HG03442 (cell line): ENCODE data around the gene ABHD14A.

Experiments
- ATAC-seq: cut with Tn5 transposase; IDR thresholded peaks from one replicate; pipeline ENCODE4 v1.9.1; 2021; ENCODE audit warnings: mild to moderate bottlenecking, moderate library complexity; ENCODE audit not compliant: unreplicated experiment

ABHD14A gene

GRCh38 chr3:52015438-52016228 lies 40.8 kb downstream of the ABHD14A start:
- no peak for ATAC-seq

DNA sequence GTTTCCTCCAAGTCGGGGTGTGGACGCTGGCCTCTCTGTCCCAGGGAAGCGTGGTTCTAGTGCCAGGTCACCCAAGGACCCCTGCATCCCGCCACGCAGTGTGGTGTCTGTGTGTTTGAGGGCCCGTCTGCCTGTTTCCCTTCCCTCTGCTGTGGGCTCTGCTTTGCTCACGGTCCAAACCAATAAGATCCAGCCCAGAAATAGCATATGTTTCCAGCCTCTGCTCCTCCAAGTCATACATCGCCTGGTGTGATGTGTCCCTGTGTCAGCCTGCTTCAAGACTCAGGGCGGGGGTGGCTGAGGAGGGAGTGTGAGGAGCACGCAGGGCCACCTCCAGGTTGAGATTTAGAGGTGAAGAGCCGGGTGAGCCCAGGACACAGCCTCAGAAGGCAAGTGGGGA lies 42.7 kb downstream of the ABHD14A start:
- ATAC-seq = no peak

GRCh38 chr3:52018319-52019000 lies 43.6 kb downstream of the ABHD14A start:
- no peak for ATAC-seq

DNA sequence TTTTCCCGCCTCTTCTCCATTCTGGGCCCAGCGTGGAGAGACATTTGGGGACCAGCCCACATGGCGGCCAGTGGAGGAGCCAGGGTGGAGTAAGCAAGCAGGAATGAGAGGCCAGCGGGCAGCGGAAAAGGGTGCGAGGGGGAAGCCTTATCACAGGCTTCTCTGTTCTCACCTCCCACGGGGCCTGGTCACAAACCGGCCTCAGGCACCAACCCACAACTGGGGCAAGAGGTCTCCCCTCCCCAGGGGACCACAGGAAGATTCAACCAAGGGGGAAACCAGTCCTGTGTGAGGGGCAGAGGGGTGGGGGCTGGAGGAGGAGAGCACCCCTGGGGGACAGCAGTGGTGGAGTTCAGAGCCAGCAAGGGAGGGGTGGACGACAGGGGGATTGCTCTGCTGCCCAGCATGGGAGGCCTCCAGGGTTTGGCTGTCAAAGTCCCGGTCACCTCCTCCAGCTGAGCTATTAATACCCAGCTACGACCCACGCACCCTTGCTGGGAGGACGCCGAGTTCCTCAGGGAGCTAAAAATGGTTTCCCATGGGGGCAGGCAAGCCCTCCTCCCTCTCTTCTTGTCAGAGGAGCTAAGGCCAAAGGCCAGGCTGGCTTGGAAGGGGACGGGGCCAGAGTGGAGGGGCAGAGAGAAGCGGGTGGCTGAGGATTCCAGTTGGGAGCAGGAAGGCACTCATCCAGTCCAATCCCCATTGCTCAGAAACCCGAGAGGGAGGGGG lies 44.7 kb downstream of the ABHD14A start:
- ATAC-seq = no peak

DNA sequence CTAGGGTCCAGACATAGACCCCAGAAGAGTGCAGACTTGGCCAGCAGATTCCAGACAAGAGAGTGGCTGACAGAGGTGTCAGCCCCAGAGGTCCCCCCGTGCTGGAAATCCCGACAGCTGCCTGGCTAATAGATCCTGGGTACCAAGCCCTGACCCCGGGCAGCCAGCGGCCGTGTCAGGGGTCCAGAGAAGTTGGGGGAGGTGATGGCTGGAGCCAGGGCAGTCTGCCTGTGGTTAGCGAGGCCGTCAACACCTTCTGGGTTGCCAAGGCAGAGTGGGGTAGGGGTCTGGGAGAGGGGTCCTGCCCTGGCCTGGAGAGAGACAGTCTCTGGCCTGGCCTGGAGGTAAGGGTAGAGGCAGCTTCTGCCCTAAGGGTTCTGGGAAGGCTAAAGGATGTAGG lies 45.9 kb downstream of the ABHD14A start:
- no peak for ATAC-seq

- ATAC-seq = no peak
These were observed 46.8 kb downstream of the ABHD14A start for GRCh38 chr3:52021489-52022268.

DNA sequence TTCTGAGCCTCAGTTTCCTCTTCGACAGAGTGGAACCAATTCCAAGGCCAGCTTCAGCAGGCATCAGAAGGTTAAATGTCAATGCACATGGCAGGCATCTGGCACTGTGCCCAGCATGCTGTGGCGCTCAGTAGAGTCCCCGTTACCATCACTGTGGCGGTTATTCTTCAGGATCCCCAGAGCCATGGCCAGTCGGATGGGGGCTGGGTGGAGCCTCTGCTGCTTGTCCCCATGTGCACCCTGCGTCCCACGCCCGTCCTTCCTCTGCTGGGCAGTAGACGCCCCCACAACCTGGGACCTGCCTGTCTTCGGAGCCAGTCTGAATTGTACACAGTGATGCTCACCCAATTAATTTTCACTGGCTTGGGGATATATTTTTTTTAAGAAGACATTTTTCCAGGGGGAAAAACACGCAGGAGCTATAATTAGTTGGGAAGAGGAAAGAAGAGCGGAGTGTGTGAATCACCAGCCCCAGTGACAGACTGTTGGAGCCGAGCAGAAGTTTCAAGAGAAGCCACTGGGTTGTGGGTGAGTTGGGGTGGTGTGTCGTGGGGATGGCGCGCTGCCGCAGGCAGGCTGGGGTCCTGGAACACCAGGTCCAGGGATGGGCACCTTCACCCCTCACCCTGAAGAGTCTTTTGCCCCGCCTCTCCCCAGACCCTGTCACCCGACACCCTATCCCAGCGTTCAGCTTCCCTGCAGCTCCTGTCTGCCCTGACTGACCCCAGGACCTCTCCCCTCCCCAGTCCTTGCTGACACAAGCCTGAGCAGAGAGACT lies 47.6 kb downstream of the ABHD14A start:
- ATAC-seq = no peak

- ATAC-seq = no peak
These were observed 48.4 kb downstream of the ABHD14A start for GRCh38 chr3:52023101-52023770.

- peak; percentile 51 for ATAC-seq
These were observed 49.2 kb downstream of the ABHD14A start for GRCh38 chr3:52023860-52024764.

GRCh38 chr3:52024765-52025452 lies 50.0 kb downstream of the ABHD14A start:
- ATAC-seq = no peak

GRCh38 chr3:52025453-52025852 lies 50.6 kb downstream of the ABHD14A start:
- no peak for ATAC-seq

- ATAC-seq = no peak
These were observed 51.2 kb downstream of the ABHD14A start for GRCh38 chr3:52026041-52026440.

GRCh38 chr3:52028572-52028971 lies 53.7 kb downstream of the ABHD14A start:
- ATAC-seq = no peak

DNA sequence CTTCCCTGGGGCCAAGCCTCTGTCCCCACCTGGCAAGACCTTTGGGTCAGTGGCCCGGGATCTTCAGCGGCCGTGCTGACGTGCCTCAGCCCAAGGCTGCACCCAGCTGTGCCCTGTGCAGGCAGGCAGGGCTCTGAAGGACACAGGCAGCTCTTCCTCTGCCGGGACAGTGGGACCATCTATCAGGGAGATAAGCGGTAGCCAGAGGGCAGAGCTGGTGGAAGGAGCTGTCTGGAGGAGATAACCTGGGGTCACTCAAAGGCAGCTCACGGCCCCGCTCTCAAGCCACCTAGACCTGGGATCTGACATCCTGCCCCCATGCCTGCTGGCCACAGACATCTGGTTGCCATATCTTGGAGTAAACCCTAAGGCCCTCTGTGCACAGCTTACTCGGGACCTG lies 54.2 kb downstream of the ABHD14A start:
- no peak for ATAC-seq

- no peak for ATAC-seq
These were observed 54.7 kb downstream of the ABHD14A start for GRCh38 chr3:52029535-52029934.
